Islet precursor cell (in vitro differentiated cells): Measurements from ENCODE around the gene LST1.

Experiments used
- DNase-seq: peaks from one replicate; pipeline ENCODE4 v3.0.0-alpha.2; 2018

The LST1 gene

GRCh38 chr6:31621320-31621939 is 35.4 kb downstream of the LST1 start:
- DNase-seq = no peak

GRCh38 chr6:31621991-31622390 is 35.9 kb downstream of the LST1 start:
- DNase-seq = no peak

DNA sequence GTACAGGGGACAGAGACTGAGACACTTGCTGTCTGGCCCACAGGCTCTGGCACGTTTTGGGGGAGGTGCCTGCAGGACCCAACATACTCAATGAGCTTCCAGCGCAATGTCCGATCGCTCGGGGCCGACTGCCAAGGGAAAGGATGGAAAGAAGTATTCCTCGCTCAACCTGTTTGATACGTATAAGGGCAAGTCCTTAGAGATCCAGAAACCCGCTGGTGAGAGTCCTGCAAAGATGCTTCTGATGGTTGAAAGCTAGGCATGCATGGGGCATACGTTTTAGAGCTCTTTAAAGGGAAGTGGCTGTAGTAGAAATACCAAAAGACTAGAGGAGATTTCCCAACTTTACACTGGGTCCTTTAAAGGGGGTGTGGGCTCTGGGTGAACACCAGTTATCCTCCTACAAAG is 36.6 kb downstream of the LST1 start:
- DNase-seq = no peak

DNA sequence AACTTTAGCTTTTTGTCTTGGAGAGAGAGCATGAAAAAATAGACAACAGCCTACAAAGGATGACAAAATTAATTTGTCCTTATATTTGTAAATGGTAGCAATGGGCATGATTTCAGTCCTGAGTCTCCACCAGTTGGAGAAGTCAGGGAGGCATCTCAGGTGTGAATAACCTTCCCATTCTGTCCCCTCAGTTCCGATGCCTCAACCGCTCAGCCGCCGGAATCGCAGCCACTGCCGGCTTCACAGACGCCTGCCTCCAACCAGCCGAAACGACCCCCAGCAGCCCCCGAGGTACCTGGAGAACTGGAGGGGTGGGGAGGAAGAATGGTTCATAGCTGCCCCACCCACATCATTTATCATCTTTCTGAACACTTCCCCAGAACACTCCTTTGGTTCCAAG is 38.0 kb downstream of the LST1 start:
- no peak for DNase-seq

GRCh38 chr6:31626952-31627351 is 40.9 kb downstream of the LST1 start:
- no peak for DNase-seq

GRCh38 chr6:31627690-31628287 is 41.7 kb downstream of the LST1 start:
- DNase-seq = no peak

- no peak for DNase-seq
Measured at GRCh38 chr6:31629014-31629413, 42.9 kb downstream of the LST1 start.

DNA sequence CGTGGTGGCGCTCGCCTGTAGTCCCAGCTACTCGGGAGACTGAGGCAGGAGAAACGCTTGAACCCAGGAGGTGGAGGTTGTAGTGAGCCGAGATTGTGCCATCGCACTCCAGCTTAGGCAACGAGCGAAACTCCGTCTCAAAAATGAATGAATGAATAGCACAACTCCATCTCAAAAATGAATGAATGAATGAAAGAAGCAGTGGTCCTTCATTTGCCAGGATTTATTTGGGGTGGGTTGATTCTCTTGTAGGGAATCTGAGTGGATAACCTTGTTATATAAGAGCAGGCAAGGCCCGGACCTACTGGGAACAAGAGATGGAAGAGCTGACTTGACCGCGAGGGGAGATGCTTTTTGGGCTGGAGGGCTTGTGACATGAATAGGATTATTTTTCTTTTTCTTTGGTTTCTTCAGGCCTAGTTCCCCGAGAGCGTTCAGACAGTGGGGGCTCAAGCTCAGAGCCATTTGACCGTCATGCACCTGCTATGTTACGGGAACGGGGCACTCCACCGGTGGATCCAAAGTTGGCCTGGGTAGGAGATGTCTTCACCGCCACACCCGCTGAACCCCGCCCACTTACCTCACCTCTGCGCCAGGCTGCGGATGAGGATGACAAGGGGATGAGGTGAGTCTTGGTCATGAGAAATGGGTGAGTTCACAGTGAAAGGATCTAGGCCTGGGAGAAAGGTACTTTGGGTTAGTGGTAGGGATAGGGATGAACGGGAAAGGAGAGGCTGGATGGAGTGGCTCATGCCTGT is 44.3 kb downstream of the LST1 start:
- no peak for DNase-seq

GRCh38 chr6:31631209-31631608 is 45.1 kb downstream of the LST1 start:
- no peak for DNase-seq

DNA sequence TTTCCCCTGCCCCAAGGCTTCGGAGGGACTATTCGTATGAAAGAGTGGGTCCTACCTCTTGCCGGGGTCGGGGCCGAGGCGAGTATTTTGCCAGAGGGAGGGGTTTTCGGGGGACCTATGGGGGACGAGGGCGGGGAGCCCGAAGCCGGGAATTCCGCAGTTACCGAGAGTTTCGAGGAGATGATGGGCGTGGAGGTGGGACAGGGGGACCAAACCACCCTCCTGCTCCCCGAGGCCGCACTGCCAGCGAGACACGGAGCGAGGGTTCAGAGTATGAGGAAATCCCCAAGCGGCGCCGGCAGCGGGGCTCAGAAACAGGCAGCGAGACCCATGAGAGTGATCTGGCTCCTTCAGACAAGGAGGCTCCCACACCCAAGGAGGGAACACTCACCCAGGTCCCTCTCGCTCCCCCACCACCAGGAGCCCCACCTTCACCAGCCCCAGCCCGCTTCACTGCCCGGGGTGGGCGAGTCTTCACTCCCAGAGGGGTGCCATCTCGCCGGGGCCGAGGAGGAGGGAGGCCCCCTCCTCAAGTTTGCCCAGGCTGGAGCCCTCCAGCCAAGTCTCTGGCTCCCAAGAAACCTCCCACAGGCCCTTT is 45.7 kb downstream of the LST1 start:
- no peak for DNase-seq

DNA sequence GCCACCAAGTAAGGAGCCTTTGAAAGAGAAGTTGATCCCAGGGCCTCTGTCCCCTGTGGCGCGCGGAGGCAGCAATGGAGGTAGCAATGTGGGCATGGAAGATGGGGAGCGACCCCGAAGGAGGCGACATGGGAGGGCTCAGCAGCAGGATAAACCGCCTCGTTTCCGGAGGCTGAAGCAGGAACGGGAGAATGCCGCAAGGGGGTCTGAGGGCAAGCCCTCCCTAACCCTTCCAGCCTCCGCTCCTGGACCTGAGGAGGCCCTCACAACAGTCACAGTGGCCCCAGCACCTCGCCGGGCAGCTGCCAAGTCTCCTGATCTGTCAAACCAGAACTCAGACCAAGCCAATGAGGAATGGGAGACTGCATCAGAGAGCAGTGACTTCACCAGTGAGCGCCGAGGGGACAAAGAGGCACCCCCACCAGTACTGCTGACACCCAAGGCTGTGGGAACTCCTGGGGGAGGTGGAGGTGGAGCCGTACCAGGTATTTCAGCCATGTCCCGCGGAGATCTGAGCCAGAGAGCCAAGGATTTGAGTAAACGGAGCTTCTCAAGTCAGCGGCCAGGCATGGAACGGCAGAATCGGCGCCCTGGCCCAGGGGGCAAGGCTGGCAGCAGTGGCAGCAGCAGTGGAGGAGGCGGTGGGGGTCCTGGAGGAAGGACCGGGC is 46.3 kb downstream of the LST1 start:
- no peak for DNase-seq

DNA sequence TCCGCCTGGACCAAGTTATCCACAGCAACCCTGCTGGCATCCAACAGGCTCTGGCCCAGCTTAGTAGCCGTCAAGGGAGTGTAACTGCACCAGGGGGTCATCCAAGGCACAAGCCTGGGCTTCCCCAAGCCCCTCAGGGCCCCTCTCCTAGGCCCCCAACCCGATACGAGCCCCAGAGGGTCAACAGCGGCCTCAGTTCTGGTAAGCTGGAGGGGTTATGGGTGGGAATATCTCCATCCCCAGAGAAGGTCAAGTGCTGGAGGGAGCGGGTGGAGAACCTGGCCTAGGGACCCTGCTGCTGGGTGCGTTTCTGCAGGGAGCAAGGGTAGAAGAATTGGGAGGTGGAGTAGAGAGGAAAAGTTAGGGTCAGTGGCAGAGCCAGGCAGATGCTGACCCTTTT is 47.4 kb downstream of the LST1 start:
- DNase-seq = no peak

GRCh38 chr6:31634131-31634530 is 48.1 kb downstream of the LST1 start:
- DNase-seq = no peak

DNA sequence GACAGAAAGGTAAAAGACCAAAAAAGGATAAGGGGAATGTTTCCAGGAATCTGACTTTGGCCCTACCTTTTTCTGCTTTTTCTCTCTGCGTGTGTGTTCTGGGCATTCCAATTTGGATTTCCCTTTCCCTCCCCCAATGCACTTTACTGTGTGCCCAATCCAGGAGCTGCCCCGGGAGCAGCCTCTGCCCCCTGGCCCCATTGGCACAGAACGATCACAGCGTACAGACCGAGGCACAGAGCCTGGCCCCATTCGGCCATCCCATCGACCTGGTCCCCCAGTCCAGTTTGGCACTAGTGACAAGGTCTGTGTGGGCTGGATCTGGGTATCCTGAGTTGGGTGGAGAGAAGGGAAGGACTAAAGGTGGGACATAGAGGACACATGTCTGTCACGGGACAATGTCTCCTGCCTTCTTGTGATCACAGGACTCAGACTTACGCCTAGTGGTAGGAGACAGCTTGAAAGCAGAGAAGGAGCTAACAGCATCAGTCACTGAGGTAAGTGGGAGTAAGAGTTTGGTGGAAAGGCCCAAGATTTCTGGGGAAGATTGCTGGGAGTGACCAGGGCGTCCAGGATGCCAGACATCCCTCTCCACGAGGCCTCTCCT is 49.0 kb downstream of the LST1 start:
- DNase-seq = no peak

DNA sequence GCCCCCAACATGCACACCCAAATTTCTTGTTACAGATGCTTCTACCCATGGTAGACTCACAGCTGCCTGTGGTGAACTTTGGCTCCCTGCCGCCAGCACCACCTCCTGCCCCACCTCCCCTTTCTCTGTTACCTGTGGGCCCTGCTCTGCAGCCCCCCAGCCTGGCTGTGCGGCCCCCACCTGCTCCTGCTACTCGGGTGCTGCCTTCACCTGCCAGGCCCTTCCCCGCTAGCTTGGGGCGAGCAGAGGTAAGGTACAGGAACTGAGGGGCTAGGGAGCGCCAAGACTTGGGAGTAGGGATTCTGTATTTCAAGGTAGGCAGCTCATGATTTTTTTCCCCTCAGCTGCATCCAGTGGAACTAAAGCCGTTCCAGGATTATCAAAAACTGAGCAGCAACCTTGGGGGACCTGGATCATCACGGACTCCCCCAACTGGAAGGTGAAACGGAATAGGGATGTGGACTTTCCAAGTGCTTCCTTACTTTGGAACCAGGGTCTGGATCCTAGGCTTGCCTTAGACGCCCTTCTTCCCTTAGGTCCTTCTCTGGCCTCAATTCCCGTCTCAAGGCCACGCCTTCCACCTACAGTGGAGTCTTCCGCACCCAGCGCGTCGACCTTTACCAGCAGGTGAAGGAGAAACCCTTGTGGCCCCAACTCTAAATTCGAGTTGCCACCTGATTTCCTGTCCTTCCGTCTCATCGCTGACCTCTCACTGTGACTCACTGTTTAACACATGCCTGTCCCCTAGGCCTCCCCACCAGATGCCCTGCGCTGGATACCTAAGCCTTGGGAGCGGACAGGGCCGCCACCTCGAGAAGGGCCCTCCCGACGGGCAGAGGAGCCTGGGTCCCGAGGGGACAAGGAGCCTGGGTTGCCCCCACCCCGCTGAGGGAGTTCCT is 50.9 kb downstream of the LST1 start:
- DNase-seq = no peak
